ENCODE data around the gene MBLAC1. TPM values are rescaled to one million over a fixed set of nuclear protein-coding genes. Genes with fewer than 3 reads are reported as not detected.

The MBLAC1 gene
- total and polyA plus RNA-seq, 10 of the 15 experiments (the other 5 are each of a cell fraction or from before 2014, with no cell fraction given): 0.24 to 3.2 (median 1.8) TPM; not detected in 1

DNA sequence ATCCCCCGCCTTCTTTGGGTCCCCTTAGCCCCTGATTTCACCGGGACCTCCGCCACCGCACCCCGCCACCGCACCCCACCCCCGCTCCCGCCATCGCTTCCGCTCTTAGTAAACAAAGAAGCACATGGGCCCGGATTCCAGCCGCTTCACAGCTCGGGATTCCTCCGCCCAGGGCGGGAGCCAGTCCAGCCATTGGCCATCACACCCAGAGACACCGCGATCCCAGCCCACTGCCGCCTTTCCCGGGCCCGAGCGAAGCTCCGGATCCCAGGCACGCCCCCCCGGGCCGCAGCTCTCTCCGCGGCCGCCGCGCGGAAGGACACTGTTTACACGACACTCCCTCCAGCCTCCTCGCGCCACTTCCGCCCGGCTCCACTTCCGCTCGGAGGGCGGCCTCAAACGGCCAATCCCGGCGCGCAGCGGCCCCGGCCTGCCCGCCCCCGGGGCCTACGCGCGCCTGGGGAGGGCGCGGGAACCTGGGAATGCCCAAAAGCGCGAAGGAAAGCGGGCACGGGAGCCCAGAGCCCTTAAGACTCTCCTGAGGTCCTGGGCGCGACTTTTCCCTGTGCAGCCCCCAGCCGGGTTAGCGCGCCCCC, 26.2 kb upstream of the MBLAC1 start (continued):
- TF ChIP-seq ETV6 (conservative IDR thresholded peaks at IDR 0.05 in 1 of 2, IDR thresholded peaks at IDR 0.05 in 1 of 2; ENCODE audit: borderline replicate concordance in 1 of 2, low read depth in 1 of 2): no peak
- no peak for TF ChIP-seq NFXL1 (IDR thresholded peaks at IDR 0.05; ENCODE audit: borderline replicate concordance)
- no peak for TF ChIP-seq ESRRA (IDR thresholded peaks at IDR 0.05; ENCODE audit: low read length)
- peak; percentile 72 for TF ChIP-seq EED (IDR thresholded peaks at IDR 0.05; ENCODE audit: low read depth)
- TF ChIP-seq STAT3 (IDR thresholded peaks at IDR 0.05; ENCODE audit: low read depth, low read length): no peak
- TF ChIP-seq BCLAF1 (IDR thresholded peaks at IDR 0.05): no peak
- no peak for TF ChIP-seq CBX3 (IDR thresholded peaks at IDR 0.05; ENCODE audit: borderline replicate concordance, low read depth)
- TF ChIP-seq E4F1 (IDR thresholded peaks at IDR 0.05; ENCODE audit: borderline replicate concordance, partially characterized antibody): peak; percentile 88
- TF ChIP-seq, protein P1, sequence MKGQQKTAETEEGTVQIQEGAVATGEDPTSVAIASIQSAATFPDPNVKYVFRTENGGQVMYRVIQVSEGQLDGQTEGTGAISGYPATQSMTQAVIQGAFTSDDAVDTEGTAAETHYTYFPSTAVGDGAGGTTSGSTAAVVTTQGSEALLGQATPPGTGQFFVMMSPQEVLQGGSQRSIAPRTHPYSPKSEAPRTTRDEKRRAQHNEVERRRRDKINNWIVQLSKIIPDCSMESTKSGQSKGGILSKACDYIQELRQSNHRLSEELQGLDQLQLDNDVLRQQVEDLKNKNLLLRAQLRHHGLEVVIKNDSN (IDR thresholded peaks at IDR 0.05; ENCODE audit: borderline replicate concordance, extremely low read length, insufficient read depth, low read depth, low read length): no peak
- peak; percentile 81; the same call in 1 of the 2 replicates for TF ChIP-seq SPI1 (IDR thresholded peaks at IDR 0.05; ENCODE audit: borderline replicate concordance, insufficient read depth, low read depth, low read length)
- no peak for TF ChIP-seq SKIL (IDR thresholded peaks at IDR 0.05; ENCODE audit: low read depth, poor library complexity, severe bottlenecking)
- TF ChIP-seq SREBF1 (IDR thresholded peaks at IDR 0.05; ENCODE audit: low read length): no peak
- no peak for TF ChIP-seq ZBED1 (IDR thresholded peaks at IDR 0.05; ENCODE audit: borderline replicate concordance)
- TF ChIP-seq, protein P2, sequence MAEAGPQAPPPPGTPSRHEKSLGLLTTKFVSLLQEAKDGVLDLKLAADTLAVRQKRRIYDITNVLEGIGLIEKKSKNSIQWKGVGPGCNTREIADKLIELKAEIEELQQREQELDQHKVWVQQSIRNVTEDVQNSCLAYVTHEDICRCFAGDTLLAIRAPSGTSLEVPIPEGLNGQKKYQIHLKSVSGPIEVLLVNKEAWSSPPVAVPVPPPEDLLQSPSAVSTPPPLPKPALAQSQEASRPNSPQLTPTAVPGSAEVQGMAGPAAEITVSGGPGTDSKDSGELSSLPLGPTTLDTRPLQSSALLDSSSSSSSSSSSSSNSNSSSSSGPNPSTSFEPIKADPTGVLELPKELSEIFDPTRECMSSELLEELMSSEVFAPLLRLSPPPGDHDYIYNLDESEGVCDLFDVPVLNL (IDR thresholded peaks at IDR 0.05; ENCODE audit: low read depth, low read length): peak; percentile 76
- TF ChIP-seq HSF1 (IDR thresholded peaks at IDR 0.05; ENCODE audit: low read depth, low read length): no peak; the same call in 1 of the 2 replicates
- no peak for TF ChIP-seq SIX5 (IDR thresholded peaks at IDR 0.05; ENCODE audit: low read depth, low read length, severe bottlenecking)
- TF ChIP-seq DPF2 (IDR thresholded peaks at IDR 0.05): peak; percentile 90
- TF ChIP-seq TCF12 (IDR thresholded peaks at IDR 0.05; ENCODE audit: low read depth, low read length): peak; percentile 19; the same call in 1 of the 2 replicates

Measured in GM12878 (cell line).